ENCODE data around the gene VIL1.

VIL1 gene

DNA sequence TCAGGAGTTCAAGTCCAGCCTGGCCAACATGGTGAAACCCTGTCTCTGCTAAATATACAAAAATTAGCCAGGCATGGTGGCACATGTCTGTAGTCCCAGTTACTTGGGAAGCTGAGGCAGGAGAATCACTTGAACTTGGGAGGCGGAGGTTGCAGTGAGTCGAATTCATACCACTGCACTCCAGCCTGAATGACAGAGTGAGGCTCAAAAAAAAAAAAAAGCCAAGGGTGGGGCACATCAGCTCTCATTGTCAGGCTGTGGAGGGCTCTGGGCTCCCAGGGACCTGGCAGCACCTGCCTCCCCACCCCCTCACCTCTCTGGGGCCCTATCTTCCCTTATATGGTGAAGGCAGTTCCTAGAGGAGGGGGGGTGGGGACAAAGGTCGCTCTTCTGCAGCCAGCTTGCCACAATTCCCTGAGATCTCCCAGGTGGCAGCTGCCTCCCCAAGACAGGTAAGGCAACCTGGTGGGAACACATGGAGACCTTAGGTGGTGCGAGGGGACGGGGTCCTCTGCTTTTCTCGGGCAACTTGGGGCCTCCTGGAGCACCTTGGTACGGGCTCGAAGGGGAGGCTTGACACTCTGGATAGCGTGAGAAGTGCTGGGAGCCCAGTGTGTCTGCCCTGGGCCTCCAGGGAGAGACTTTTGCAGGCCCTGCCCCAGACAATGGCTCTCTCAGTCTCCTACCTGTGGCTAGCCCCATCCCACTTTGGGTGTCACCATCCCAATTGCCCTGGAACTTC lies at the start of gene VIL1:
Gene VIL1, plus strand, starts transcription at position 407 of the 742 bp plus-strand sequence. CDS start 4,656 bp downstream, outside the sequence.
- no peak within 1 kb of the TSS for H3K4me3 ChIP-seq (ENCODE audit: low read depth, low read length)
- TF ChIP-seq, protein P1, sequence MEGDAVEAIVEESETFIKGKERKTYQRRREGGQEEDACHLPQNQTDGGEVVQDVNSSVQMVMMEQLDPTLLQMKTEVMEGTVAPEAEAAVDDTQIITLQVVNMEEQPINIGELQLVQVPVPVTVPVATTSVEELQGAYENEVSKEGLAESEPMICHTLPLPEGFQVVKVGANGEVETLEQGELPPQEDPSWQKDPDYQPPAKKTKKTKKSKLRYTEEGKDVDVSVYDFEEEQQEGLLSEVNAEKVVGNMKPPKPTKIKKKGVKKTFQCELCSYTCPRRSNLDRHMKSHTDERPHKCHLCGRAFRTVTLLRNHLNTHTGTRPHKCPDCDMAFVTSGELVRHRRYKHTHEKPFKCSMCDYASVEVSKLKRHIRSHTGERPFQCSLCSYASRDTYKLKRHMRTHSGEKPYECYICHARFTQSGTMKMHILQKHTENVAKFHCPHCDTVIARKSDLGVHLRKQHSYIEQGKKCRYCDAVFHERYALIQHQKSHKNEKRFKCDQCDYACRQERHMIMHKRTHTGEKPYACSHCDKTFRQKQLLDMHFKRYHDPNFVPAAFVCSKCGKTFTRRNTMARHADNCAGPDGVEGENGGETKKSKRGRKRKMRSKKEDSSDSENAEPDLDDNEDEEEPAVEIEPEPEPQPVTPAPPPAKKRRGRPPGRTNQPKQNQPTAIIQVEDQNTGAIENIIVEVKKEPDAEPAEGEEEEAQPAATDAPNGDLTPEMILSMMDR (IDR thresholded peaks at IDR 0.05; ENCODE audit: low read depth, low read length, missing control alignments): no peak
- no peak for DNase-seq (ENCODE audit: low read depth)

DNA sequence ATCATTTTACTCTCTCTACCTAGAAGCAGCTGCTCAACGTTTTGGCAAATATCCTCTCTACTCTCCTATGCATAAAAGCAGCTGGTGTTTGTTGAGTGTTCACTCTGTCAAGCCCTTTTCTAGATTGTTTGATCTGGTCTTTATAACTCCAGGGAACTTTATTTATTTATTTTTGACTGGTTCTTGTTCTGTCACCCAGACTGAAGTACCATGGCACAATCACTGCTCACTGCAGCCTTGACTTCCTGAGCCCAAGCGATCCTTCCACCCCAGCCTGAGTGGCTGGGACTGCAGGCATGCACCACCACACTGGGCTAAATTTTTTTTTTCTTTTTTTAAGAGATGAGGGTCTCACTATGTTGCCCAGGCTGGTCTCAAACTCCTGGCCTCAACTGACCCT lies 49.6 kb upstream of the VIL1 start:
- no peak overlapping the region for H3K4me3 ChIP-seq (ENCODE audit: low read depth, low read length)
- DNase-seq (ENCODE audit: low read depth): no peak
- TF ChIP-seq, protein P1 (IDR thresholded peaks at IDR 0.05; ENCODE audit: low read depth, low read length, missing control alignments): no peak

DNA sequence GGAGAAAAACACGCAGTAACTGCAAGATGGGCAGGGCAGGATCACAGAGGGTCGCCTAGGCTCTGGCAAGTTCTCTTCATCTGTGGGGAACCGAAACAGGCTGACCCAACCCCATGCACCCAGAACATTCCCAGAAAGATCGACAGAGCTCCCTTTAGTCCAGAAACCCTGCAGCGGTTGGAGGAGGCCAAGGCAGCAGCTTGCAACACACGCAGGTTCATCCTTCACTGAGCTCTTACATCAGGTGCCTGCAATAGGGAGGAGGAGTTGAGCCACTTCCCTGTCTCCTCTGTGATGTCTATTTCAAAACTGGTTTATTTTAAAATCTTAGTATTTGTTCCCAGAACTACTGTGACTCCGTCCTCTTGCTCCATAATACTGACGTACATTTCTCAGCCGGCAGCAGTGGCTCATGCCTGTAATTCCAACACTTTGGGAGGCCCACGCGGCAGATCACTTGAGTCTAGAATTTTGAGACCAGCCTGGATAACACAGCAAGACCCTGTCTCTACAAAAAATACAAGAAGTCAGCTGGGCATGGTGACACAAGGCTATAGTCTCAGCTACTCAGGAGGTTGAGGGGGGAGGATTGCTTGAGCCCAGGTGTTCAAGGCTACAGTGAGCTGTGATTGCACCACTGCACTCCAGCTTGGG lies 48.4 kb upstream of the VIL1 start:
- no peak for DNase-seq (ENCODE audit: low read depth)
- TF ChIP-seq, protein P1 (IDR thresholded peaks at IDR 0.05; ENCODE audit: low read depth, low read length, missing control alignments): no peak
- no peak overlapping the region for H3K4me3 ChIP-seq (ENCODE audit: low read depth, low read length)

DNA sequence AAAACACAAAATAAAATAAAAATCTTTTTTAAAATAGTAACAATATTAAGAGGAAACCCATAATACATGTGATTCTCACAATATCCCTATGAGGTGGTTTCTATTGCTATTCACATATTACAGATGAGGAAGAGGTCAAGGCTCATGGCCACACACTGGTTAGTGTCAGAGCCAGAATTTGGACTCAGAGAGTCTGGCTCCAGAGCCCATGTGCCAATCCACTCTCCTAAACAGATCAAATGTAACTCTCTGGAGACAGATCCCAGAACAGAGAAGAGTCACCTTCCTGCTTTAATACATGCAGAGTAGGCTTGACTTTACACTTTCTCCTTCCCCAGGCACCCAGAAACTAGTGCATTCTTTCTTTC lies 47.0 kb upstream of the VIL1 start:
- TF ChIP-seq, protein P1 (IDR thresholded peaks at IDR 0.05; ENCODE audit: low read depth, low read length, missing control alignments): no peak
- no peak overlapping the region for H3K4me3 ChIP-seq (ENCODE audit: low read depth, low read length)
- no peak for DNase-seq (ENCODE audit: low read depth)

DNA sequence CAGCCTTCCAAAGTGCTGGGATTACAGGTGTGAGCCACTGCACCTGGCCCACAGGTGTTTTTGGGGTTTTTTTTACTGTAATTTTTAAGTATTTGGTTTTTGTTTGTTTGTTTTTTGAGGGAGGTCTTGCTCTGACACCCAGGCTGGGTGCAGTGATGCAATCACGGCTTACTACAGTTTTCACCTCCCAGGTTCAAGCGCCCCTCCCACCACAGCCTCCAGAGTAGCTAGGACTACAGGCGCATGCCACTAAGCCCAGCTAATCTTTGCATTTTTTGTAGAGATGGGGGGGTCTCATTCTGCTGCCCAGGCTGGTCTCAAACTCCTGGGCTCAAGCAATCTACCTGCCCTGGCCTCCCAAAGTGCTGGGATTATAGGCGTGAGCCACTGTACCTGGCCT lies 44.1 kb upstream of the VIL1 start:
- no peak for DNase-seq (ENCODE audit: low read depth)

DNA sequence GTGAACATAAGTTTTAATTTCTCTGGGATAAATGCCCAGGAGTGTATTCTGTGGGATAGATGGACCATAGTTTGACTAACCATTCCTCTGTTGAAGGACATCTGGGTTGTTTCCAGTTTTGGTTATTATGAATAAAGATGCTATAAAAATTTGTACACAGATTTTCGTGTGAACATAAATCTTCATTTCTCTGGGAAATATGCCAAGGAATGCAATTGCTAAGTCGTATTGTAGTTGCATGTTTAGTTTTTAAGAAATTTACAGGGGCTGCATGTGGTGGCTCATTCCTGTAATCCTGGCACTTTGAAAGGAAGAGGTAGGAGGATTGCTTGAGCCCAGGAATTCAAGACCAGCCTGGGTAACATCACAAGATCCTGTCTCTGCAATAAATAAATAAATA lies 43.7 kb upstream of the VIL1 start:
- TF ChIP-seq, protein P1 (IDR thresholded peaks at IDR 0.05; ENCODE audit: low read depth, low read length, missing control alignments): no peak
- H3K4me3 ChIP-seq (ENCODE audit: low read depth, low read length): no peak overlapping the region
- no peak for DNase-seq (ENCODE audit: low read depth)

More for the DNA sequence above, 44.1 kb upstream of the VIL1 start:
- TF ChIP-seq, protein P1 (IDR thresholded peaks at IDR 0.05; ENCODE audit: low read depth, low read length, missing control alignments): no peak
- no peak overlapping the region for H3K4me3 ChIP-seq (ENCODE audit: low read depth, low read length)

All from GM12864 (cell line).